Tibial artery (tissue), 4 donors: Measurements from ENCODE around the gene GALNT9.

Experiments
- DNase-seq, 2 donors: peaks; one replicate each; pipeline ENCODE4 v3.0.0-alpha.2; 2019
- H3K27ac ChIP-seq, 2 donors: fragments of 200-600 bp; sonication (generic) in 1 of 2; 1 replicate in 1 of 2; 2 replicates in 1 of 2; pipeline ENCODE4 v1.5.1; 2018 to 2019; ENCODE audit warnings: mild to moderate bottlenecking in 1 of 2
- H3K27me3 ChIP-seq, 2 donors: fragments of 200-600 bp; sonication (generic) in 1 of 2; one replicate each; pipeline versions ENCODE4 v1.5.1 to v1.6.0; 2016 to 2019
- H3K36me3 ChIP-seq, 3 donors: fragments of 200-600 bp; sonication (generic) in 2 of 3; one replicate each; pipeline ENCODE4 v1.5.1; 2016 to 2019; ENCODE audit warnings: mild to moderate bottlenecking in 2 of 3
- H3K4me1 ChIP-seq, 4 donors: fragments of 200-600 bp; sonication (generic) in 2 of 4; 1 replicate in 3 of 4; 2 replicates in 1 of 4; pipeline ENCODE4 v1.5.1; 2016 to 2019
- H3K4me3 ChIP-seq, 2 donors: fragments of 200-600 bp; sonication (generic) in 1 of 2; 1 replicate in 1 of 2; 2 replicates in 1 of 2; pipeline ENCODE4 v1.5.1; 2018 to 2019; ENCODE audit warnings: mild to moderate bottlenecking in 2 of 2
- H3K9me3 ChIP-seq, 3 donors: fragments of 200-600 bp; sonication (generic) in 1 of 3; one replicate each; pipeline ENCODE4 v1.5.1; 2016 to 2019
- CTCF ChIP-seq, 2 experiments: fragments of 200-600 bp in 1 of 2; fragments of 450-650 bp in 1 of 2; IDR thresholded peaks; one replicate each; pipeline ENCODE4 v1.5.1; 2017 to 2019; ENCODE audit warnings: antibody characterized with exemption in 2 of 2, mild to moderate bottlenecking in 1 of 2, moderate library complexity in 1 of 2
- intact Hi-C: fragments of 100-400 bp; cut with DNase I; formaldehyde crosslinking; loops from one replicate; pipeline ENCODE4 v1.15.0; 2023; ENCODE audit warnings: low total_unique reads

Gene GALNT9

DNA sequence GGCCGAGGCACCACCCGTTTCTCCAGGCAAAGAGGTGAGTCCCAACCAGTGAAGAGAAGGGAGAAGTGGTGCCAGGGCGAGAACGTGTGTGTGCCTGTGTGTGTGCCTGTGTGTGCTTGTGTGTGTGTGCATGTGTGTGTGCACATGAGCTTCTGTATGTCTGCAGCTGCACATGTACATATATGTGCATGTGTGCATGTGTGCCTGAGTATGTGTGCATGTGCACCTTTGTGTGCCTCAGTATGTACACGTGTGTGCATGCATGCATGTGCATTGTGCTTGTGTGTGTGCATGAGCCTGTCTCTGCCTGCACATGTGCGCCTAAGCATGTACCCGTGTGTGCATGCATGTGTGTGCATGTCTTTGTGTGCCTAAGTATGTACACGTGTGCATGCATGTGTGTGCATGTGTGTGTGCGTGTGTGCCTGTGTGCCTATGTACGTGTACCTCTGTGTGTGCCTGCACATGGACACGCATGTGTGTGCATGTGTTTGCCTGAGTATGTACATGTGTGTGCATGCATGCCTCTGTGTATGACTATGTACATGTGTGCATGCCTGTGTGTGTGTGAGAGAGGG, 5.9 kb upstream of the GALNT9 start:
- H3K27me3 ChIP-seq: peaks cover 0 to 95% of the 10 kb centered on the region in 2 donors
- H3K9me3 ChIP-seq: no peaks in the 10 kb centered on the region
- no peak overlapping the region for H3K27ac ChIP-seq
- intact Hi-C loops: no loop called here
- no peak overlapping the region for H3K4me3 ChIP-seq
- no peaks in the 10 kb centered on the region for H3K4me1 ChIP-seq
- no peaks in the 10 kb centered on the region for H3K36me3 ChIP-seq
- TF ChIP-seq CTCF (IDR thresholded peaks at IDR 0.05): no peak
- no peak for DNase-seq

DNA sequence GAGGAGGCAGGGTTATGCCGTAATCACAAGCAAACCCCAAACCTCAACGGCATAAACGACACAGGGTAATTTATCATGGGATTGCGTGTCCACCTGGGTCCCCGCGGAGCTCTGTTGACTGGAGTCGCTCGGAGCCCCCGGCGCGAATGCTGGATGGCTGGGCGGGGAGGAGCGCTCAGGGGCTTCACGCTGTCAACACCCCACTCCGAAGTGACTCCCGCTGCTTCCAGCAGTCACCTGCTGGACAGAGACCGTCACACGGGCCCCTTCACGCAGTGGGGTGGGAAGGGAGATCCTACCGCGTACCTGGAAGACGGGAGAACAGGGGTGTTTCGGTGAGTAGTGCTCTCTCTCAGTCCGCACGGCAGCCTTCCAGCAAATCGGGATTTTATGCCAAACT, 4.4 kb upstream of the GALNT9 start:
- H3K4me1 ChIP-seq: peaks cover 0 to 4% (median 0%) of the 10 kb centered on the region in 4 donors
- H3K36me3 ChIP-seq: no peaks in the 10 kb centered on the region
- no peak overlapping the region for H3K27ac ChIP-seq
- TF ChIP-seq CTCF (IDR thresholded peaks at IDR 0.05): no peak
- H3K4me3 ChIP-seq: no peak overlapping the region
- DNase-seq: no peak
- H3K9me3 ChIP-seq: no peaks in the 10 kb centered on the region
- intact Hi-C loops: no loop called here
- peaks cover 0 to 95% of the 10 kb centered on the region in 2 donors for H3K27me3 ChIP-seq

- Histone ChIP-seq H3K4me1 (peaks cover 0 to 8% (median 1%) of the 10 kb centered on the region in 4 donors), H3K36me3 (no peaks in the 10 kb centered on the region), H3K9me3 (no peaks in the 10 kb centered on the region), H3K27ac (no peak overlapping the region), H3K4me3 (no peak overlapping the region), H3K27me3 (peaks cover 0 to 95% of the 10 kb centered on the region in 2 donors)
- intact Hi-C loops: no loop called here
- no peak for DNase-seq
- TF ChIP-seq CTCF (IDR thresholded peaks at IDR 0.05): no peak
Observed at GRCh38 chr12:132333273-132333672, 3.9 kb upstream of the GALNT9 start.

DNA sequence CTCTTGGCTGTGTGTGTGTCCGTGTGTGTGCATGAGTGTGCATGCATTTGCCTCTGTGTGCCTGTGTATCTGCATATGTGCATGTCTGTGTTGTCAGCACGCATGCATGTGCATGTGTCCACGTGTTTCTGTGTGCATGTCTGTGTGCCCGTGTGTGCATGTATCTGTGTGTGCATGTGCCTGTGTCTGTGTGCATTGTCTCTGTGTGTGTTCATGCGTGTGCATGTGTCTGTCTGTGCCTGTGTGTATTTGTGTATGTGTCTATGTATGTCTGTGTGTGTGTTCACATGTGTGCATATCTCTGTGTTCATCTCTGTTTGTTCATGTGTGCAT, 1.1 kb upstream of the GALNT9 start:
- Histone ChIP-seq H3K27ac (no peak overlapping the region), H3K4me3 (no peak overlapping the region), H3K9me3 (no peaks in the 10 kb centered on the region), H3K4me1 (peaks cover 0 to 20% (median 8%) of the 10 kb centered on the region in 4 donors), H3K27me3 (peaks cover 0 to 93% of the 10 kb centered on the region in 2 donors), H3K36me3 (no peaks in the 10 kb centered on the region)
- intact Hi-C loops: no loop called here
- DNase-seq: no peak
- TF ChIP-seq CTCF (IDR thresholded peaks at IDR 0.05): no peak

GRCh38 chr12:132329720-132330548, 545 bp upstream of the GALNT9 start:
- H3K27me3 ChIP-seq: peaks cover 0 to 93% of the 10 kb centered on the region in 2 donors
- no peak overlapping the region for H3K4me3 ChIP-seq
- H3K4me1 ChIP-seq: peaks cover 0 to 20% (median 8%) of the 10 kb centered on the region in 4 donors

More at GRCh38 chr12:132329720-132330548, 545 bp upstream of the GALNT9 start:
- intact Hi-C loops: no loop called here
- no peaks in the 10 kb centered on the region for H3K9me3 ChIP-seq
- no peaks in the 10 kb centered on the region for H3K36me3 ChIP-seq
- TF ChIP-seq CTCF (IDR thresholded peaks at IDR 0.05): no peak
- no peak for DNase-seq
- no peak overlapping the region for H3K27ac ChIP-seq
